Measurements from ENCODE around the gene ANO6.
"Not testable (repeated sequence)": the region's sequence is repeated elsewhere in the genome, so short reads cannot be mapped to it uniquely, and the experiment has no call there.

The ANO6 gene

DNA sequence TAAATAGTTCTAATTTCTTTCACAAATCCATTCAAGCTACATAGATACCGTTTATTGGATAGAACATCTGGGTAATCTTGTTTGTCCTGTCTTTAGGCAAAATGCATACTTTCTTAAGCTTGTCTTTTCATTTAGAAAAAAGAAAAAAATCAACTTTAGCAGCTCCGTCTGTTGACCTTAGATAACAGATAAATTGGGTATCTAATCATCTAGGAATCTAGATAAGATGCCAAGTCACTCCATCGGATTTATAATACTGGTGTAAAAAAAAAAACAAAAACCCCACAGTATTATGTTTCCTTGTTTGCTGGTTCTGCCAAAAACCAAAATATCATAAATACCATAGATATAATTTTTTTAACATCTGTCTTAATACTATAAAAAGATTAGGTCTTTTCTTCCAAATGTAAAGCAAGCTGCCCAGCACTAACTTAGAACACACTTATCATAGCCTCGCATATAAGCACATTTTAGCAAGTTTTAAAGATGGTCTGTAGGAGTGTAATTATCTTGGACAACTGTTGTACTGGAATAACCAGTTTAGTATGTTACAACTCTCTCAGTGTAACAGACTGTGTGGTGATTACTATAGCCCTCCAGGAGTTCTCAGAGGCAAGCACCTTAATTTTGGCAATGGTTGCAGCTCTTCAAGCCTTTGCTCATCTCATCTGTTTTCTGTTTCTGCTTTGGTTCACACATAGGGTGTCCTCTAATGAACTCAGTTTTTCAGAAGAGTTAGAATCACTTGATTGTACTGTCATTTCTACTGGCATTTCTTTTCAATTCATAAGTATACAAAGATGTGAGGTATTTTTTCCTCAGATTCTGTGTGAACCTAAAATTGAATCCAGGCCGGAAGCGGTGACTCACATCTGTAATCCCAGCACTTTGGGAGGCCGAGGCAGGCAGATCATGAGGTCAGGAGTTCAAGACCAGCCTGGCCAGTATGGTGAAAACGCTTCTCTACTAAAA, 83.1 kb downstream of the ANO6 start:
- Mint-ChIP-seq H3K4me1 (peaks cover 5% of the 10 kb centered on the region), H3K9me3 (no peaks in the 10 kb centered on the region), H3K36me3 (peaks cover 3% of the 10 kb centered on the region), H3K4me3 (no peak overlapping the region), H3K27ac (no peak overlapping the region)
- DNase-seq (ENCODE audit: low spot score in 2 of 2) (no peak), ATAC-seq (no peak)

DNA sequence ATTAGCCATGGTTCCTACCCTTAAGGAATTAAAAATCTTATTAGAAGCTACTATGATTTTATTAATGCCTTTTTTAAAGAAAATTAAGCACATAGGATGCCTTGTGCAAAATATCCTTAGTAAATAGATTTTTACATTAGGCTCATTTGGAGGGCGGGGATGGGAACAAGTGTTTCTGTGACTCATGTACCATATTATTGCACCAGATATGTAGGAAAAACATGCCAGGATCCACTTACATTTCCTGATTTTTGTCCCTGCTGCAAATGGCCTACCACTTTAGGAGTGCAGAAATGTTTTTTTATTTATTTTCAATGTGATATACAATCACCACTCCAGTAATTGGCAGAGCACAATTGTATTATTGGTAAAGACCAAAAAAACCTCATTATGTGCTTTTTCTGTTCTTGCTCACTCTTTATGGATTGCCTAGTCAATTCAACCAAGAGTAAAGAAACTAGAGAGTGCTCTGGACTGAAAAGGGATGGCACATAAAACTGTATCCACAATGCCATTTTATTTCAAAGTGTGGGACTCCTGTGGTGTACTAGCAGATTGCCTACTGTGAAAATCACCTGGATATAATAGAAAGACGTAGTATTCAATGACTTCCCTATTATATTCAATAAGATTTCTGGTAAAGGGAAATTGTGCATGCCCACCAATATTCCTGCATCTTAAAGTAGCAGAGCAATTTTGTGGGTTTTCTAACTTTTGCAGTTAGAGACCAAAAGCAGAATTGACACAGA, 86.9 kb downstream of the ANO6 start:
- ATAC-seq (no peak), DNase-seq (ENCODE audit: low spot score in 2 of 2) (no peak)
- Mint-ChIP-seq H3K9me3 (no peaks in the 10 kb centered on the region), H3K4me3 (no peak overlapping the region), H3K27ac (no peak overlapping the region), H3K36me3 (peaks cover 5% of the 10 kb centered on the region), H3K4me1 (no peaks in the 10 kb centered on the region)

- H3K27ac Mint-ChIP-seq: no peak overlapping the region
- H3K9me3 Mint-ChIP-seq: no peaks in the 10 kb centered on the region
- H3K36me3 Mint-ChIP-seq: peaks cover 5% of the 10 kb centered on the region
- no peak for ATAC-seq
- H3K4me1 Mint-ChIP-seq: no peaks in the 10 kb centered on the region
- no peak for DNase-seq (ENCODE audit: low spot score in 2 of 2)
- no peak overlapping the region for H3K4me3 Mint-ChIP-seq
Observed at GRCh38 chr12:45303945-45304344, 88.0 kb downstream of the ANO6 start.

DNA sequence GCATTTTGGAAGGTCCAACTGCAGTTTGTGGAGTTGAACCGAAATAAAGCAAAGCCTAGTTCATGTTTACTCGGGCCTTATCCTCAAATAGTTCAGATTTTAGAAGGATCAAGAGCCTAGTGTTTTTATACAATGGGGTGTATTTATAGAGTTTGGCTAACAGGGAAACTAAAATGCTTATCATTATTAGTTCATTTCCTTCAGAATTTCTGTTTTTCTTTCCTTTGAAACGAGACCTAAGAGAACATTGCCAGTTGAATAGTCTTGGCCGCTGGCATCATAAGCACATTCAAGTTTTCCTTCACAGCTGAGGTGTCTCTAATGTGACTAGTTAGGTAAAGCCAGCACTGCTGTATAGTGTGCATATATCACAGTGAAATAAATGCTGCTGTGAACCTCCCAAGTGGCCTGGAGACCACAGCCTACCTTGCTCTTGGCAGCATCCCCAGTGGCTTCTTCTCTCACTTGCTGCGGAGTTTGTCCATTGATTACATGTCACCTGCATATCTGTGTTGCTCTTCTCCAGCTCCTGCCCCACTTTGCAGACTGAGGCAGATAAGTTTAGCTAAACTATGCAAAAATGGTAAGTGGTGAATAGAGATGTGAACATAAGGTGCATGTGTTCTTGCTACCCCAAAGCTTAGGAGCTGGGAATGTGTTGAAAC, 88.8 kb downstream of the ANO6 start:
- no peaks in the 10 kb centered on the region for H3K9me3 Mint-ChIP-seq
- H3K27ac Mint-ChIP-seq: no peak overlapping the region
- H3K4me1 Mint-ChIP-seq: no peaks in the 10 kb centered on the region

GRCh38 chr12:45305907-45306306, 90.0 kb downstream of the ANO6 start:
- peaks cover 5% of the 10 kb centered on the region for H3K36me3 Mint-ChIP-seq

More for the DNA sequence above, 88.8 kb downstream of the ANO6 start:
- peaks cover 5% of the 10 kb centered on the region for H3K36me3 Mint-ChIP-seq
- ATAC-seq (no peak), DNase-seq (ENCODE audit: low spot score in 2 of 2) (no peak)
- H3K4me3 Mint-ChIP-seq: no peak overlapping the region

DNA sequence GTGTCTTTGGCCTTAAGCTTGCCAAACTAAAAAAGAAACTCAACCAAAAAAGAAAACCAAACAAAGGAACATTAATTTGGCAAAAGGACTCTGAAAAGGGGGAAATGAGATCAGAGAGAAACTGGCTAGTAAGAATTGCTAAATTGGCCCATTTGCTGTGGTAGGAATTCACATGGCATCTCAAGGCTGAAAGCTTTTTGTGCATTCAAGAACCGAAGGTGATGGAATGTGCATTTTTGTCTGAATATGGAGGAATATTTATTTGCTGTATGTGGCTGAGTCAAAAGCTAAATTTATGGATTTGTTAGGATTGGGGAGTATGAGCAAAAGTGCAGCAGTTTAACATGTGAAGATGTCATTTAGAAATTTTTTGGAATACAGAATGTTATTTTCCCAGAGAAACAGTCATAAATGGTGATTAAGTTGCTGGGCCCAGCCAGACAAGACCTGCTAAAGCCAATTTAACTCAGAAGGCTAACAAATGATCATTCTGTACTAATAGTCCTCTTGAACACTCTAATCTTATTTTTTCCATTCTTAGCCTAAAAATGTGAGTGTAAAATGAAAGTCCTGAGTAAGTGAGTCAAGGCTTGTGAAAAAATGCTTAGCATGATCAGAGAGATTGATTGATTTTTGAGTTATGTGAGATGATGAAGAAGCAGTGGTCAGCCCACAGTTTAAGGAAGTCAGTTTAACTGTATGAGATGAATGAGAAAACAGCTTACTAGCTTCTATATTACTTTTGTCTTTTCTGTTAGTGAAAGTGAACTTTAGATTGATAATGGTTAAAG, 94.1 kb downstream of the ANO6 start:
- Mint-ChIP-seq H3K4me1 (peaks cover 6% of the 10 kb centered on the region), H3K9me3 (no peaks in the 10 kb centered on the region), H3K36me3 (no peaks in the 10 kb centered on the region), H3K4me3 (no peak overlapping the region), H3K27ac (no peak overlapping the region)
- DNase-seq (ENCODE audit: low spot score in 2 of 2) (no peak), ATAC-seq (peak; percentile 60)

More at GRCh38 chr12:45305907-45306306, 90.0 kb downstream of the ANO6 start:
- Mint-ChIP-seq H3K4me1 (no peaks in the 10 kb centered on the region), H3K9me3 (no peaks in the 10 kb centered on the region), H3K27ac (no peak overlapping the region), H3K4me3 (no peak overlapping the region)
- ATAC-seq: no peak
- no peak for DNase-seq (ENCODE audit: low spot score in 2 of 2)

- peaks cover 2% of the 10 kb centered on the region for H3K9me3 Mint-ChIP-seq
- H3K36me3 Mint-ChIP-seq: peaks cover 3% of the 10 kb centered on the region
- peaks cover 11% of the 10 kb centered on the region for H3K4me1 Mint-ChIP-seq
- DNase-seq (ENCODE audit: low spot score in 2 of 2) (no peak), ATAC-seq (no peak)
- no peak overlapping the region for H3K4me3 Mint-ChIP-seq
- H3K27ac Mint-ChIP-seq: no peak overlapping the region
Observed at GRCh38 chr12:45310627-45310968, 94.7 kb downstream of the ANO6 start.

- DNase-seq (ENCODE audit: low spot score in 2 of 2) (no peak), ATAC-seq (no peak)
- Mint-ChIP-seq H3K27ac (no peak overlapping the region), H3K36me3 (peaks cover 6% of the 10 kb centered on the region), H3K9me3 (peaks cover 3% of the 10 kb centered on the region), H3K4me1 (peaks cover 13% of the 10 kb centered on the region), H3K4me3 (no peak overlapping the region)
Observed at GRCh38 chr12:45312012-45312411, 96.1 kb downstream of the ANO6 start.

GRCh38 chr12:45314770-45315169, 98.9 kb downstream of the ANO6 start:
- no peak for ATAC-seq
- peaks cover 6% of the 10 kb centered on the region for H3K36me3 Mint-ChIP-seq
- no peak for DNase-seq (ENCODE audit: low spot score in 2 of 2)
- no peak overlapping the region for H3K27ac Mint-ChIP-seq
- peaks cover 3% of the 10 kb centered on the region for H3K9me3 Mint-ChIP-seq
- H3K4me3 Mint-ChIP-seq: no peak overlapping the region
- peaks cover 15% of the 10 kb centered on the region for H3K4me1 Mint-ChIP-seq

DNA sequence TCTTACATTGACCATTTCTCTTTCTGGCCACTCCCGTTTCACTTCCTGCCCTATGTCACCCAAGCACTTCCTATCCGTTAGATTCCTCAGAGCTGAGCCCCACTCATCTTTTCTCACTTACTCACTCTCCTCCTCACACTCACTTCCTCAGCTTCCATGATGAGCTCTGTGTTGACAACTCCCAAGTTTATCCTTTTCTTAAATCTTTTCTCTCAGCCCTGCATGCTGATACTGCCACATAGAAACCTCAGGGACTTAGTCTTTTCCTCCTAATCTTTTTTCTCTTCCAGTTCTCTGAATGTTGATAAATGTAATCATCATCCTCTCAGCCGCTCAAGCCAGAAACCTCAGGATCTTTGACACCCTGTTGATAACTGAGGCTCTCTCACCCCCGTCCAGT, 99.6 kb downstream of the ANO6 start:
- ATAC-seq (no peak), DNase-seq (ENCODE audit: low spot score in 2 of 2) (no peak)
- peaks cover 3% of the 10 kb centered on the region for H3K9me3 Mint-ChIP-seq
- peaks cover 19% of the 10 kb centered on the region for H3K4me1 Mint-ChIP-seq
- H3K36me3 Mint-ChIP-seq: peaks cover 6% of the 10 kb centered on the region
- no peak overlapping the region for H3K27ac Mint-ChIP-seq
- no peak overlapping the region for H3K4me3 Mint-ChIP-seq

DNA sequence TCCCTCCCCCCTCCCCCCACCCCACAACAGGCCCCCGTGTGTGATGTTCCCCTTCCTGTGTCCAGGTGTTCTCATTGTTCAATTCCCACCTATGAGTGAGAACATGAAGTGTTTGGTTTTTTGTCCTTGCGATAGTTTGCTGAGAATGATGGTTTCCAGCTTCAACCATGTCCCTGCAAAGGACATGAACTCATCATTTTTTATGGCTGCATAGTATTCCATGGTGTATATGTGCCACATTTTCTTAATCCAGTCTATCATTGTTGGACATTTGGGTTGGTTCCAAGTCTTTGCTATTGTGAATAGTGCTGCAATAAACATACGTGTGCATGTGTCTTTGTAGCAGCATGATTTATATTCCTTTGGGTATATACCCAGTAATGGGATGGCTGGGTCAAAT, 101.4 kb downstream of the ANO6 start:
- not testable (repeated sequence) for DNase-seq (ENCODE audit: low spot score in 2 of 2); H3K27ac Mint-ChIP-seq; ATAC-seq; H3K36me3 Mint-ChIP-seq; H3K9me3 Mint-ChIP-seq; H3K4me3 Mint-ChIP-seq
- H3K4me1 Mint-ChIP-seq: peaks cover 24% of the 10 kb centered on the region

GRCh38 chr12:45322810-45323209, 106.9 kb downstream of the ANO6 start:
- H3K27ac Mint-ChIP-seq: no peak overlapping the region

GRCh38 chr12:45324391-45324790, 108.5 kb downstream of the ANO6 start:
- Mint-ChIP-seq H3K27ac (peak overlapping the region; percentile 43), H3K4me3 (no peak overlapping the region), H3K9me3 (no peaks in the 10 kb centered on the region), H3K36me3 (no peaks in the 10 kb centered on the region), H3K4me1 (peaks cover 28% of the 10 kb centered on the region)
- ATAC-seq (peak; percentile 69), DNase-seq (ENCODE audit: low spot score in 2 of 2) (no peak)

More at GRCh38 chr12:45322810-45323209, 106.9 kb downstream of the ANO6 start:
- Mint-ChIP-seq H3K36me3 (no peaks in the 10 kb centered on the region), H3K4me1 (peaks cover 28% of the 10 kb centered on the region), H3K9me3 (no peaks in the 10 kb centered on the region), H3K4me3 (no peak overlapping the region)
- no peak for ATAC-seq
- no peak for DNase-seq (ENCODE audit: low spot score in 2 of 2)

DNA sequence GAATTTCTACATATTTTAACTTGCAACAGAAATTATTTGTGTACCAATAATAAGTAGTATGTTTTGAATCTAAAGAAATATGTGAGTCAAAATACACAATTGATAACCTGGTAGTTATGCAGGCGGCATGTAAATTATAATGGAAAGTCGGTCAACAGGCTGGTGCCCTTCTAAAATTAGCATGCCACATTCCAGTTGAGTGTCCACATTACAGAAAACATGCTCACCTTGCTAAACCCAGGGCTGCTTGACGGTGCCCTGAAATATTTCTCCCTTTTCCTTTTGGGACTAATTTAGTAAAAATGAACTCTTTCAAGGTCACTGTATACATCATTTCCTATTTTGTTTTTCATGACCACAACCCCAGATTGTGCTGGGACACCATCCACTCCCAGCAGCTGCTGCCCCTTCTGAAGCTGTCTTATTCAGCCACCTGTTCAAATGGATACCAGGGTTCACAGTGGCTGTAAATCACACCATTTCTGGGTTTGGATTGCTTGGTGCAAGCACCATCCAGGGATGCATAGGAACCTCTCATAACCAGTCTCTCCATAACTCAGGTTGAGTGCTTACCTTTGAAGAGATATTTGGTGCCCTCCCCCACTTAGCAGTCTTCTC, 110.6 kb downstream of the ANO6 start:
- Mint-ChIP-seq H3K36me3 (no peaks in the 10 kb centered on the region), H3K4me3 (no peak overlapping the region), H3K27ac (no peak overlapping the region), H3K4me1 (peaks cover 23% of the 10 kb centered on the region), H3K9me3 (no peaks in the 10 kb centered on the region)
- no peak for ATAC-seq
- no peak for DNase-seq (ENCODE audit: low spot score in 2 of 2)

Data from stimulated activated effector memory CD8-positive, alpha-beta T cell treated with anti-CD3 and anti-CD28 coated beads, Interleukin-12 subunit alpha, Interleukin-12 subunit beta, amount 100 ng/mL, for 72 hours (primary cell).